IMR-90 (cell line): ENCODE data around the gene ATF7IP2. TPM values are rescaled to one million over a fixed set of nuclear protein-coding genes. Genes with fewer than 3 reads are reported as not detected.

Experiments used
- ATAC-seq: fragments of 200-7000 bp; cut with Tn5 transposase; 2 replicates; pipeline ENCODE4 v1.9.1; 2020; ENCODE audit warnings: low read depth, mild to moderate bottlenecking, moderate library complexity
- BruUV-seq: library from RNA; stranded (reverse); fragments of 400-500 nt; replicated peaks from 2 replicates; lab custom pipeline; 2021; lab: Mats Ljungman, UMichigan
- CTCF ChIA-PET: fragments of 300-600 bp; formaldehyde crosslinking; extraction: SDS; loops from one replicate; lab custom pipeline; 2021; ENCODE audit warnings: antibody characterized with exemption; lab: Yijun Ruan, JAX
- POLR2A ChIA-PET: fragments of 300-600 bp; sonication (Branson Sonifier 250); formaldehyde crosslinking; loops from one replicate; lab custom pipeline; 2022; ENCODE audit warnings: antibody characterized with exemption; ENCODE audit not compliant: unreplicated experiment; lab: Charles Lee
- DNase-seq: peaks from one replicate; pipeline ENCODE4 v3.0.0; 2013
- H2AFZ ChIP-seq: replicated peaks from 2 replicates; pipeline ENCODE3; 2013; ENCODE audit warnings: low read length, mild to moderate bottlenecking; ENCODE audit not compliant: poor library complexity
- H2AK5ac ChIP-seq: 2 replicates; pipeline ENCODE4 v1.6.1; 2013; ENCODE audit warnings: low read depth, low read length, inconsistent platforms
- H2AK9ac ChIP-seq: replicated peaks from 2 replicates; pipeline ENCODE3; 2013; ENCODE audit warnings: mild to moderate bottlenecking, low read depth, low read length, moderate library complexity; ENCODE audit not compliant: poor library complexity
- H2BK120ac ChIP-seq: 2 replicates; pipeline ENCODE4 v1.6.1; 2013; ENCODE audit warnings: low read depth, low read length, inconsistent platforms
- H2BK15ac ChIP-seq: 3 replicates; pipeline ENCODE4 v1.6.1; 2013; ENCODE audit warnings: low read depth, low read length, inconsistent platforms
- H2BK20ac ChIP-seq: 2 replicates; pipeline ENCODE4 v1.6.1; 2013; ENCODE audit warnings: low read depth, mild to moderate bottlenecking, inconsistent platforms, low read length, moderate library complexity
- H2BK5ac ChIP-seq: 2 replicates; pipeline ENCODE4 v1.6.1; 2013; ENCODE audit warnings: mild to moderate bottlenecking, low read depth, low read length, inconsistent platforms; ENCODE audit not compliant: poor library complexity, severe bottlenecking
- H3K14ac ChIP-seq: replicated peaks from 2 replicates; pipeline ENCODE4 v1.6.1; 2013; ENCODE audit warnings: low read depth, low read length, inconsistent platforms
- H3K18ac ChIP-seq: 2 replicates; pipeline ENCODE4 v1.6.1; 2013; ENCODE audit warnings: low read depth, low read length, control low read depth
- H3K23ac ChIP-seq: 2 replicates; pipeline ENCODE4 v1.6.1; 2013; ENCODE audit warnings: low read depth, low read length, inconsistent platforms
- H3K27ac ChIP-seq: 2 replicates; pipeline ENCODE4 v1.5.1; 2013; ENCODE audit warnings: mild to moderate bottlenecking, control low read depth, low read length; ENCODE audit not compliant: insufficient read depth
- H3K27me3 ChIP-seq: 2 replicates; pipeline ENCODE4 v1.6.1; 2013; ENCODE audit warnings: low read length; ENCODE audit not compliant: control insufficient read depth, insufficient read depth
- H3K36me3 ChIP-seq: 2 replicates; pipeline ENCODE4 v1.6.1; 2013; ENCODE audit warnings: low read length, mixed read lengths; ENCODE audit not compliant: control insufficient read depth, insufficient read depth
- H3K4ac ChIP-seq: 2 replicates; pipeline ENCODE4 v1.6.1; 2013; ENCODE audit warnings: low read depth, low read length, inconsistent platforms
- H3K4me1 ChIP-seq: 2 replicates; pipeline ENCODE4 v1.6.1; 2013; ENCODE audit warnings: low read length, mixed read lengths; ENCODE audit not compliant: control insufficient read depth, insufficient read depth
- H3K4me2 ChIP-seq: 2 replicates; pipeline ENCODE4 v1.6.1; 2013; ENCODE audit warnings: low read depth, mild to moderate bottlenecking, control low read depth, low read length, moderate library complexity
- H3K4me3 ChIP-seq: 2 replicates; pipeline ENCODE4 v1.5.1; 2013; ENCODE audit warnings: low read depth, mild to moderate bottlenecking, control low read depth, low read length, moderate library complexity; ENCODE audit not compliant: insufficient read depth
- H3K56ac ChIP-seq: 2 replicates; pipeline ENCODE4 v1.6.1; 2013; ENCODE audit warnings: low read length, inconsistent platforms; ENCODE audit not compliant: insufficient read depth; ENCODE audit errors: extremely low read depth
- H3K79me1 ChIP-seq, 2 experiments: 2 replicates each; pipeline ENCODE4 v1.6.1; 2013; ENCODE audit warnings: low read length in 2 of 2, inconsistent platforms in 1 of 2, low read depth in 1 of 2
- H3K9ac ChIP-seq: 2 replicates; pipeline ENCODE4 v1.6.1; 2013; ENCODE audit warnings: low read depth, low read length, control low read depth
- H3K9me1 ChIP-seq: 2 replicates; pipeline ENCODE4 v1.6.1; 2013; ENCODE audit warnings: low read length, inconsistent platforms; ENCODE audit not compliant: insufficient read depth
- H3K9me3 ChIP-seq: 2 replicates; pipeline ENCODE4 v1.6.1; 2013; ENCODE audit warnings: low read length; ENCODE audit not compliant: control insufficient read depth, insufficient read depth
- H4K20me1 ChIP-seq: 2 replicates; pipeline ENCODE4 v1.6.1; 2013; ENCODE audit warnings: low read length, inconsistent platforms; ENCODE audit not compliant: insufficient read depth
- H4K5ac ChIP-seq: 2 replicates; pipeline ENCODE4 v1.6.1; 2013; ENCODE audit warnings: mild to moderate bottlenecking, low read depth, low read length, control low read depth
- H4K8ac ChIP-seq, 2 experiments: 2 replicates each; pipeline ENCODE4 v1.6.1; 2013; ENCODE audit warnings: low read depth in 2 of 2, low read length in 2 of 2, control low read depth in 1 of 2, inconsistent platforms in 1 of 2
- H4K91ac ChIP-seq: 2 replicates; pipeline ENCODE4 v1.6.1; 2013; ENCODE audit warnings: low read depth, low read length, inconsistent platforms; ENCODE audit not compliant: insufficient read depth
- BHLHE40 ChIP-seq: fragments of 150-350 bp; IDR thresholded peaks from 2 replicates; pipeline ENCODE4 v1.6.1; 2016; ENCODE audit warnings: mild to moderate bottlenecking, low read depth, low read length
- CEBPB ChIP-seq: IDR thresholded peaks from 2 replicates; pipeline ENCODE4 v1.6.1; 2012; ENCODE audit warnings: low read depth, low read length, improper control_type of control experiment
- CHD1 ChIP-seq: IDR thresholded peaks from 2 replicates; pipeline ENCODE4 v1.6.1; 2012; ENCODE audit warnings: low read depth, low read length, improper control_type of control experiment
- FOS ChIP-seq: fragments of 150-350 bp; IDR thresholded peaks from 2 replicates; pipeline ENCODE4 v1.6.1; 2016; ENCODE audit warnings: low read depth, low read length
- MAFK ChIP-seq: IDR thresholded peaks from 2 replicates; pipeline ENCODE4 v1.6.1; 2012; ENCODE audit warnings: low read depth, low read length, improper control_type of control experiment
- MAZ ChIP-seq: IDR thresholded peaks from 2 replicates; pipeline ENCODE4 v1.6.1; 2012; ENCODE audit warnings: low read depth, mild to moderate bottlenecking, low read length, improper control_type of control experiment, moderate library complexity, borderline replicate concordance
- MXI1 ChIP-seq: IDR thresholded peaks from 2 replicates; pipeline ENCODE4 v1.6.1; 2012; ENCODE audit warnings: low read depth, mild to moderate bottlenecking, low read length, moderate library complexity, borderline replicate concordance
- NFE2L2 ChIP-seq: fragments of 150-350 bp; IDR thresholded peaks from 2 replicates; pipeline ENCODE4 v1.6.1; 2016; ENCODE audit warnings: low read depth, mild to moderate bottlenecking, low read length
- POLR2A ChIP-seq: IDR thresholded peaks from 2 replicates; pipeline ENCODE4 v1.6.1; 2012; ENCODE audit warnings: mild to moderate bottlenecking, low read depth, low read length
- RAD21 ChIP-seq: IDR thresholded peaks from 2 replicates; pipeline ENCODE4 v1.6.1; 2012; ENCODE audit warnings: low read length, improper control_type of control experiment
- RCOR1 ChIP-seq: IDR thresholded peaks from 2 replicates; pipeline ENCODE4 v1.6.1; 2012; ENCODE audit warnings: mild to moderate bottlenecking, low read length, improper control_type of control experiment; ENCODE audit not compliant: insufficient replicate concordance
- RFX5 ChIP-seq: IDR thresholded peaks from 2 replicates; pipeline ENCODE4 v1.8.0; 2012; ENCODE audit warnings: low read depth, mild to moderate bottlenecking, low read length, moderate library complexity
- SMC3 ChIP-seq: fragments of 150-350 bp; IDR thresholded peaks from 2 replicates; pipeline ENCODE4 v1.6.1; 2016; ENCODE audit warnings: low read depth, mild to moderate bottlenecking, antibody characterized with exemption, low read length, moderate library complexity
- WGBS, 2 experiments: methylation state at CpG; one replicate each; pipeline versions ENCODE4 v1.1.5 to v1.1.7; 2013; ENCODE audit warnings: missing lambda C conversion rate in 2 of 2; ENCODE audit not compliant: insufficient read length in 1 of 2; ENCODE audit errors: extremely low coverage in 2 of 2; 5-methylcytosine and 5-hydroxymethylcytosine counted together
- dilution Hi-C: fragments of 300-500 bp; cut with HindIII; formaldehyde crosslinking; loops from one replicate; pipeline ENCODE4 v1.14.3; 2018; ENCODE audit warnings: low sequenced_read_pairs; ENCODE audit not compliant: unreplicated experiment
- in situ Hi-C: fragments of 300-500 bp; cut with MboI; formaldehyde crosslinking; loops from 3 replicates; pipeline ENCODE4 v1.14.3; 2019; ENCODE audit warnings: low sequenced_read_pairs, inconsistent platforms, mixed read lengths
- intact Hi-C: fragments of 100-400 bp; cut with micrococcal nuclease; formaldehyde crosslinking; loops from 2 replicates; pipeline ENCODE4 v1.10.0; 2022
- polyA plus RNA-seq, 3 experiments: library from polyadenylated mRNA; depleted of rRNA; stranded (reverse); fragments of >200 nt; gene quantifications; 2 replicates each; pipeline ENCODE4 v1.2.3, GENCODE V29; 2012; ENCODE audit warnings: low replicate concordance in 1 of 3
- total RNA-seq: library from RNA; depleted of rRNA; stranded (reverse); fragments of >200 nt; gene quantifications from 2 replicates; pipeline ENCODE4 v1.2.3, GENCODE V29; 2012
- TF ChIP-seq, protein P1 (sequence below): conservative IDR thresholded peaks from 2 replicates; pipeline ENCODE4 v1.5.1; 2012; ENCODE audit warnings: mild to moderate bottlenecking, low read depth, low read length, improper control_type of control experiment
- TF ChIP-seq, protein P2 (sequence below): fragments of 150-350 bp; IDR thresholded peaks from 2 replicates; pipeline ENCODE4 v1.6.1; 2017; ENCODE audit warnings: mild to moderate bottlenecking, antibody characterized with exemption, low read length, low read depth
- TF ChIP-seq, protein P3 (sequence below): fragments of 150-350 bp; IDR thresholded peaks from 2 replicates; pipeline ENCODE4 v1.6.1; 2016; ENCODE audit warnings: low read depth, mild to moderate bottlenecking, low read length, moderate library complexity, borderline replicate concordance

Gene ATF7IP2
- total and polyA plus RNA-seq, 2 of the 4 experiments (the other 2 are of a cell fraction): 2.7 to 3.6 TPM

DNA sequence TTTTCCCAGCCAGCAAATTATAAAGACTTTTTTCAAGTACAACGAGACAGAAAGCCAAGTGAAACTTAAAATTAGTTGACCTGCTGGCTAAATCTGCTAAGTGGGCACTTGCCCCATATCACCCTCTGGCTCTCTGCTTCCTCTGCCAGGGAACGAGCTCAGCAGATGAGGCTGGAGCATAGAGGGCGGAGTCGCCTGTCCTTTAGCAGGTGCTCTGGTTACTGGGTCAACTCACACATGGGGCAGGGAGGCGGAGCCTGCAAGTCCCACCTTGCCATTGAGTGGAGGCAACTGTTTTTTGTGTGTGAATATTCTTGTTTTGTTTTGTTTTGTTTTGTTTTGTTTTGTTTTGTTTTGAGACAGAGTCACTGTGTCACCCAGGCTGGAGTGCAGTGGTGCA lies 132.0 kb downstream of the ATF7IP2 start:
- TF ChIP-seq MAZ: no peak
- TF ChIP-seq NFE2L2: no peak
- TF ChIP-seq MXI1: no peak
- TF ChIP-seq CEBPB: no peak
- no peak for TF ChIP-seq RFX5
- no peak for TF ChIP-seq RAD21
- TF ChIP-seq, protein P1, sequence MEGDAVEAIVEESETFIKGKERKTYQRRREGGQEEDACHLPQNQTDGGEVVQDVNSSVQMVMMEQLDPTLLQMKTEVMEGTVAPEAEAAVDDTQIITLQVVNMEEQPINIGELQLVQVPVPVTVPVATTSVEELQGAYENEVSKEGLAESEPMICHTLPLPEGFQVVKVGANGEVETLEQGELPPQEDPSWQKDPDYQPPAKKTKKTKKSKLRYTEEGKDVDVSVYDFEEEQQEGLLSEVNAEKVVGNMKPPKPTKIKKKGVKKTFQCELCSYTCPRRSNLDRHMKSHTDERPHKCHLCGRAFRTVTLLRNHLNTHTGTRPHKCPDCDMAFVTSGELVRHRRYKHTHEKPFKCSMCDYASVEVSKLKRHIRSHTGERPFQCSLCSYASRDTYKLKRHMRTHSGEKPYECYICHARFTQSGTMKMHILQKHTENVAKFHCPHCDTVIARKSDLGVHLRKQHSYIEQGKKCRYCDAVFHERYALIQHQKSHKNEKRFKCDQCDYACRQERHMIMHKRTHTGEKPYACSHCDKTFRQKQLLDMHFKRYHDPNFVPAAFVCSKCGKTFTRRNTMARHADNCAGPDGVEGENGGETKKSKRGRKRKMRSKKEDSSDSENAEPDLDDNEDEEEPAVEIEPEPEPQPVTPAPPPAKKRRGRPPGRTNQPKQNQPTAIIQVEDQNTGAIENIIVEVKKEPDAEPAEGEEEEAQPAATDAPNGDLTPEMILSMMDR: no peak
- TF ChIP-seq POLR2A: no peak
- TF ChIP-seq, protein P2, sequence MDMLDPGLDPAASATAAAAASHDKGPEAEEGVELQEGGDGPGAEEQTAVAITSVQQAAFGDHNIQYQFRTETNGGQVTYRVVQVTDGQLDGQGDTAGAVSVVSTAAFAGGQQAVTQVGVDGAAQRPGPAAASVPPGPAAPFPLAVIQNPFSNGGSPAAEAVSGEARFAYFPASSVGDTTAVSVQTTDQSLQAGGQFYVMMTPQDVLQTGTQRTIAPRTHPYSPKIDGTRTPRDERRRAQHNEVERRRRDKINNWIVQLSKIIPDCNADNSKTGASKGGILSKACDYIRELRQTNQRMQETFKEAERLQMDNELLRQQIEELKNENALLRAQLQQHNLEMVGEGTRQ: no peak
- no peak for TF ChIP-seq RCOR1
- TF ChIP-seq FOS: no peak
- TF ChIP-seq, protein P3, sequence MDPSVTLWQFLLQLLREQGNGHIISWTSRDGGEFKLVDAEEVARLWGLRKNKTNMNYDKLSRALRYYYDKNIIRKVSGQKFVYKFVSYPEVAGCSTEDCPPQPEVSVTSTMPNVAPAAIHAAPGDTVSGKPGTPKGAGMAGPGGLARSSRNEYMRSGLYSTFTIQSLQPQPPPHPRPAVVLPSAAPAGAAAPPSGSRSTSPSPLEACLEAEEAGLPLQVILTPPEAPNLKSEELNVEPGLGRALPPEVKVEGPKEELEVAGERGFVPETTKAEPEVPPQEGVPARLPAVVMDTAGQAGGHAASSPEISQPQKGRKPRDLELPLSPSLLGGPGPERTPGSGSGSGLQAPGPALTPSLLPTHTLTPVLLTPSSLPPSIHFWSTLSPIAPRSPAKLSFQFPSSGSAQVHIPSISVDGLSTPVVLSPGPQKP: no peak
- no peak for TF ChIP-seq CHD1
- no peak for TF ChIP-seq MAFK
- TF ChIP-seq SMC3: no peak
- no peak for TF ChIP-seq BHLHE40
- H3K4me3 ChIP-seq: no peak overlapping the region
- no peak overlapping the region for H3K23ac ChIP-seq
- H4K91ac ChIP-seq: no peak overlapping the region
- H3K9ac ChIP-seq: no peak overlapping the region
- no peak overlapping the region for H3K14ac ChIP-seq
- H3K9me1 ChIP-seq: no peaks in the 10 kb centered on the region
- ATAC-seq (no peak), DNase-seq (no peak)
- no peak overlapping the region for H2AFZ ChIP-seq
- H2BK20ac ChIP-seq: no peak overlapping the region
- CTCF ChIA-PET: no interaction called here
- H4K8ac ChIP-seq: no peak overlapping the region
- H3K79me1 ChIP-seq: no peaks in the 10 kb centered on the region
- in situ Hi-C loops (loop anchor here (5.0 to 25.0 kb wide), 2 partner anchors 214 to 1506 kb away; no protein-coding TSS in a partner anchor), dilution Hi-C loops (no loop called here), intact Hi-C loops (no loop called here)
- H3K4me1 ChIP-seq: peaks cover 2% of the 10 kb centered on the region; the same call in 1 of the 2 replicates
- H4K5ac ChIP-seq: no peak overlapping the region
- WGBS, 2 experiments: 83% methylated on average over 1 of the region's 5 CpGs; no CpG with 5 or more reads in 1 of the 2 experiments
- H3K4ac ChIP-seq: no peak overlapping the region
- no peaks in the 10 kb centered on the region for H3K36me3 ChIP-seq
- no peak overlapping the region for H2AK5ac ChIP-seq
- H2AK9ac ChIP-seq: no peak overlapping the region
- no peak overlapping the region for H2BK5ac ChIP-seq
- POLR2A ChIA-PET: no interaction called here
- H3K4me2 ChIP-seq: no peak overlapping the region
- no peak overlapping the region for H3K56ac ChIP-seq
- H4K20me1 ChIP-seq: no peaks in the 10 kb centered on the region
- no peak overlapping the region for H2BK120ac ChIP-seq
- no peak overlapping the region for H3K18ac ChIP-seq
- H2BK15ac ChIP-seq: no peak overlapping the region
- H3K27ac ChIP-seq: no peak overlapping the region
- BruUV-seq: no TSS peak
- H3K9me3 ChIP-seq: no peaks in the 10 kb centered on the region
- H3K27me3 ChIP-seq: no peaks in the 10 kb centered on the region
